HCT116 (cell line): ENCODE data around the gene MBP. TPM values are rescaled to one million over a fixed set of nuclear protein-coding genes. Genes with fewer than 3 reads are reported as not detected.

Source experiments
- ATAC-seq: fragments of 200-7000 bp; cut with Tn5 transposase; 2 replicates; pipeline ENCODE4 v1.9.1; 2020; ENCODE audit warnings: mild to moderate bottlenecking, moderate library complexity
- BruUV-seq: library from RNA; stranded (reverse); fragments of 400-500 nt; replicated peaks from 2 replicates; lab custom pipeline; 2021; lab: Mats Ljungman, UMichigan
- CTCF ChIA-PET: fragments of 300-600 bp; sonication (Branson Sonifier 250); formaldehyde crosslinking; loops from one replicate; lab custom pipeline; 2021; ENCODE audit warnings: antibody characterized with exemption; lab: Charles Lee
- POLR2A ChIA-PET: fragments of 300-600, 350-600 bp; sonication (Branson Sonifier 250); formaldehyde crosslinking; loops from one replicate; lab custom pipeline; 2021; ENCODE audit warnings: antibody characterized with exemption; lab: Charles Lee
- RAD21 ChIA-PET, 2 experiments: fragments of 300-600 bp; sonication (Branson Sonifier 250); formaldehyde crosslinking; loops; one replicate each; lab custom pipeline; 2023; ENCODE audit warnings: low total read pairs in 2 of 2; ENCODE audit not compliant: uncharacterized antibody in 2 of 2, unreplicated experiment in 2 of 2, low non-redundant PET in 1 of 2; lab: Charles Lee
- DNase-seq: peaks from one replicate; pipeline ENCODE4 v3.0.0-alpha.2; 2010; ENCODE audit warnings: low read depth, low spot score
- H2AFZ ChIP-seq: fragments of 200-600 bp; shearing (Covaris generic), sonication (generic); 2 replicates; pipeline ENCODE4 v1.6.1; 2017; ENCODE audit warnings: low read depth, mixed run types, mixed read lengths, antibody characterized with exemption, low read length; ENCODE audit not compliant: poor library complexity, severe bottlenecking
- H3K27ac ChIP-seq: 2 replicates; pipeline ENCODE4 v1.5.1; 2012; ENCODE audit warnings: low read depth, low read length
- H3K27me3 ChIP-seq: fragments of 200-600 bp; sonication (generic); 2 replicates; pipeline ENCODE4 v1.6.1; 2016; ENCODE audit warnings: mixed run types, low read length, mixed read lengths; ENCODE audit not compliant: insufficient read depth
- H3K36me3 ChIP-seq, 2 experiments: fragments of 200-500 bp in 1 of 2; fragments of 200-600 bp in 1 of 2; sonication (Bioruptor generic) in 1 of 2; sonication (generic) in 1 of 2; 2 replicates each; pipeline versions ENCODE4 v1.5.1 to v1.6.1; 2014 to 2016; ENCODE audit warnings: low read length in 2 of 2, inconsistent platforms in 1 of 2, mixed read lengths in 1 of 2, mixed run types in 1 of 2; ENCODE audit not compliant: insufficient read depth in 2 of 2, control insufficient read depth in 1 of 2
- H3K4me1 ChIP-seq, 2 experiments: fragments of 200-600 bp in 1 of 2; sonication (generic) in 1 of 2; 2 replicates each; pipeline versions ENCODE4 v1.5.1 to v1.6.1; 2012 to 2017; ENCODE audit warnings: low read length in 2 of 2, inconsistent platforms in 1 of 2, mild to moderate bottlenecking in 1 of 2, mixed read lengths in 1 of 2, mixed run types in 1 of 2, moderate library complexity in 1 of 2; ENCODE audit not compliant: insufficient read depth in 2 of 2, control insufficient read depth in 1 of 2
- H3K4me2 ChIP-seq: fragments of 200-600 bp; sonication (generic); 2 replicates; pipeline ENCODE4 v1.6.1; 2017; ENCODE audit warnings: mixed run types, low read length, mixed read lengths
- H3K4me3 ChIP-seq, 2 experiments: fragments of 200-600 bp in 1 of 2; sonication (generic) in 1 of 2; replicated peaks in 1 of 2; 2 replicates each; pipeline ENCODE4 v1.5.1; 2011 to 2016; ENCODE audit warnings: low read length in 2 of 2, control low read depth in 1 of 2, low read depth in 1 of 2, mild to moderate bottlenecking in 1 of 2, mixed read lengths in 1 of 2, mixed run types in 1 of 2
- H3K79me2 ChIP-seq: fragments of 200-600 bp; sonication (generic); 2 replicates; pipeline ENCODE4 v1.6.1; 2017; ENCODE audit warnings: mild to moderate bottlenecking, mixed run types, low read length, moderate library complexity, mixed read lengths; ENCODE audit not compliant: insufficient read depth
- H3K9ac ChIP-seq: fragments of 200-600 bp; sonication (generic); 2 replicates; pipeline ENCODE4 v1.6.1; 2016; ENCODE audit warnings: low read length, mixed read lengths
- H3K9me2 ChIP-seq: fragments of 200-600 bp; sonication (generic), shearing (Covaris generic); 2 replicates; pipeline ENCODE4 v1.6.1; 2017; ENCODE audit warnings: mixed run types, mild to moderate bottlenecking, moderate library complexity; ENCODE audit not compliant: insufficient read depth
- H3K9me3 ChIP-seq, 2 experiments: fragments of 200-500 bp in 1 of 2; fragments of 200-600 bp in 1 of 2; sonication (Bioruptor generic) in 1 of 2; sonication (generic) in 1 of 2; 2 replicates each; pipeline ENCODE4 v1.6.1; 2014 to 2017; ENCODE audit warnings: low read length in 2 of 2, mixed read lengths in 2 of 2, inconsistent platforms in 1 of 2, low read depth in 1 of 2, mild to moderate bottlenecking in 1 of 2, mixed run types in 1 of 2, moderate library complexity in 1 of 2; ENCODE audit not compliant: control insufficient read depth in 1 of 2, insufficient read depth in 1 of 2
- H4K20me1 ChIP-seq: fragments of 200-600 bp; sonication (generic), shearing (Covaris generic); 2 replicates; pipeline ENCODE4 v1.6.1; 2017; ENCODE audit warnings: mixed run types, mild to moderate bottlenecking, moderate library complexity; ENCODE audit not compliant: insufficient read depth
- EZH2 ChIP-seq: fragments of 200-600 bp; sonication (generic); IDR thresholded peaks from 2 replicates; pipeline ENCODE4 v1.6.1; 2017; ENCODE audit warnings: antibody characterized with exemption, mixed run types
- EZH2phosphoT487 ChIP-seq: fragments of 200-600 bp; IDR thresholded peaks from 2 replicates; pipeline ENCODE4 v1.6.1; 2018; ENCODE audit warnings: antibody characterized with exemption, borderline replicate concordance
- TCF7L2 ChIP-seq: IDR thresholded peaks from 2 replicates; pipeline ENCODE4 v1.7.0; 2011; ENCODE audit warnings: borderline replicate concordance, inconsistent platforms; ENCODE audit not compliant: insufficient read depth, insufficient read length; ENCODE audit errors: extremely low read depth
- ZBTB33 ChIP-seq: IDR thresholded peaks from 2 replicates; pipeline ENCODE4 v1.6.1; 2011; ENCODE audit warnings: mild to moderate bottlenecking, low read length, moderate library complexity; ENCODE audit not compliant: insufficient replicate concordance; ENCODE audit errors: extremely low read depth
- intact Hi-C: fragments of 100-400 bp; cut with micrococcal nuclease; formaldehyde crosslinking; loops from 2 replicates; pipeline ENCODE4 v1.10.0; 2022
- total RNA-seq: library from RNA; stranded (reverse); gene quantifications from one replicate; pipeline ENCODE4 v1.2.1, GENCODE V29; 2021; ENCODE audit not compliant: unreplicated experiment
- TF ChIP-seq, protein P1 (sequence below): IDR thresholded peaks from 2 replicates; pipeline ENCODE4 v1.6.1; 2012; ENCODE audit warnings: low read depth
- TF ChIP-seq, protein P2 (sequence below), 3 experiments: fragments of 200-600 bp in 1 of 3; sonication (generic) in 1 of 3; IDR thresholded peaks in 2 of 3; conservative IDR thresholded peaks in 1 of 3; 2 replicates each; pipeline ENCODE4 v1.5.1; 2012 to 2017; ENCODE audit warnings: low read depth in 2 of 3, low read length in 2 of 3, antibody characterized with exemption in 1 of 3, borderline replicate concordance in 1 of 3, control low read depth in 1 of 3, mild to moderate bottlenecking in 1 of 3, mixed read lengths in 1 of 3, mixed run types in 1 of 3, moderate library complexity in 1 of 3; ENCODE audit not compliant: insufficient read depth in 1 of 3
- TF ChIP-seq, protein P3 (sequence below): IDR thresholded peaks from 2 replicates; pipeline ENCODE4 v1.6.1; 2012

The MBP gene
- total RNA-seq, 1 experiment from 2014 or later, result 34.9 TPM

DNA sequence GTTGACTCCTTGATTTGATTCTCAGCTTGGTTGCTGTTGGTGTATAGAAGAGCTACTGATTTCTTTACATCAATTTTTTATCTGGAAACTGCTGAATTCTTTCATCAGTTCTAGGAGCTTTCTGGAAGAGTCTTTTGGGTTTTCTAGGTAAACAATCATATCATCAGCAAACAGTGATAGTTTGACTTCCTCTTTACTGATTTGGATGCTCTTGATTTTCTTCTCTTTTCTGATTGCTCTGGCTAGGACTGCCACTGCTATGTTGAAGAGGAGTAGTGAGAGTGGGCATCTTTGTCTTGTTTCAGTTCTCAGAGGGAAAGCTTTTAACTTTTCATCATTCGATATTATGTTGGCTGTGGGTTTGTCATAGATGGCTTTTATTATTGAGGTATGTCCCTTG, 169.7 kb downstream of the MBP start:
- Histone ChIP-seq H3K79me2 (no peaks in the 10 kb centered on the region), H2AFZ (no peak overlapping the region), H3K9me2 (no peaks in the 10 kb centered on the region), H3K27ac (no peak overlapping the region), H3K9me3 (no peaks in the 10 kb centered on the region), H3K4me2 (no peak overlapping the region), H4K20me1 (no peaks in the 10 kb centered on the region), H3K4me3 (no peak overlapping the region), H3K36me3 (no peaks in the 10 kb centered on the region; a peak in 1 of 4 replicates), H3K9ac (no peak overlapping the region), H3K27me3 (no peaks in the 10 kb centered on the region), H3K4me1 (no peaks in the 10 kb centered on the region)
- TF ChIP-seq TCF7L2 (no peak), EZH2phosphoT487 (no peak), ZBTB33 (no peak), EZH2 (no peak)
- TF ChIP-seq, protein P1, sequence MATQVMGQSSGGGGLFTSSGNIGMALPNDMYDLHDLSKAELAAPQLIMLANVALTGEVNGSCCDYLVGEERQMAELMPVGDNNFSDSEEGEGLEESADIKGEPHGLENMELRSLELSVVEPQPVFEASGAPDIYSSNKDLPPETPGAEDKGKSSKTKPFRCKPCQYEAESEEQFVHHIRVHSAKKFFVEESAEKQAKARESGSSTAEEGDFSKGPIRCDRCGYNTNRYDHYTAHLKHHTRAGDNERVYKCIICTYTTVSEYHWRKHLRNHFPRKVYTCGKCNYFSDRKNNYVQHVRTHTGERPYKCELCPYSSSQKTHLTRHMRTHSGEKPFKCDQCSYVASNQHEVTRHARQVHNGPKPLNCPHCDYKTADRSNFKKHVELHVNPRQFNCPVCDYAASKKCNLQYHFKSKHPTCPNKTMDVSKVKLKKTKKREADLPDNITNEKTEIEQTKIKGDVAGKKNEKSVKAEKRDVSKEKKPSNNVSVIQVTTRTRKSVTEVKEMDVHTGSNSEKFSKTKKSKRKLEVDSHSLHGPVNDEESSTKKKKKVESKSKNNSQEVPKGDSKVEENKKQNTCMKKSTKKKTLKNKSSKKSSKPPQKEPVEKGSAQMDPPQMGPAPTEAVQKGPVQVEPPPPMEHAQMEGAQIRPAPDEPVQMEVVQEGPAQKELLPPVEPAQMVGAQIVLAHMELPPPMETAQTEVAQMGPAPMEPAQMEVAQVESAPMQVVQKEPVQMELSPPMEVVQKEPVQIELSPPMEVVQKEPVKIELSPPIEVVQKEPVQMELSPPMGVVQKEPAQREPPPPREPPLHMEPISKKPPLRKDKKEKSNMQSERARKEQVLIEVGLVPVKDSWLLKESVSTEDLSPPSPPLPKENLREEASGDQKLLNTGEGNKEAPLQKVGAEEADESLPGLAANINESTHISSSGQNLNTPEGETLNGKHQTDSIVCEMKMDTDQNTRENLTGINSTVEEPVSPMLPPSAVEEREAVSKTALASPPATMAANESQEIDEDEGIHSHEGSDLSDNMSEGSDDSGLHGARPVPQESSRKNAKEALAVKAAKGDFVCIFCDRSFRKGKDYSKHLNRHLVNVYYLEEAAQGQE, result no peak
- TF ChIP-seq, protein P2, sequence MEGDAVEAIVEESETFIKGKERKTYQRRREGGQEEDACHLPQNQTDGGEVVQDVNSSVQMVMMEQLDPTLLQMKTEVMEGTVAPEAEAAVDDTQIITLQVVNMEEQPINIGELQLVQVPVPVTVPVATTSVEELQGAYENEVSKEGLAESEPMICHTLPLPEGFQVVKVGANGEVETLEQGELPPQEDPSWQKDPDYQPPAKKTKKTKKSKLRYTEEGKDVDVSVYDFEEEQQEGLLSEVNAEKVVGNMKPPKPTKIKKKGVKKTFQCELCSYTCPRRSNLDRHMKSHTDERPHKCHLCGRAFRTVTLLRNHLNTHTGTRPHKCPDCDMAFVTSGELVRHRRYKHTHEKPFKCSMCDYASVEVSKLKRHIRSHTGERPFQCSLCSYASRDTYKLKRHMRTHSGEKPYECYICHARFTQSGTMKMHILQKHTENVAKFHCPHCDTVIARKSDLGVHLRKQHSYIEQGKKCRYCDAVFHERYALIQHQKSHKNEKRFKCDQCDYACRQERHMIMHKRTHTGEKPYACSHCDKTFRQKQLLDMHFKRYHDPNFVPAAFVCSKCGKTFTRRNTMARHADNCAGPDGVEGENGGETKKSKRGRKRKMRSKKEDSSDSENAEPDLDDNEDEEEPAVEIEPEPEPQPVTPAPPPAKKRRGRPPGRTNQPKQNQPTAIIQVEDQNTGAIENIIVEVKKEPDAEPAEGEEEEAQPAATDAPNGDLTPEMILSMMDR (IDR thresholded peaks at IDR 0.05 in 2 of 3, conservative IDR thresholded peaks at IDR 0.05 in 1 of 3; ENCODE audit: borderline replicate concordance in 1 of 3, insufficient read depth in 1 of 3, low read depth in 2 of 3, low read length in 2 of 3), result no peak
- TF ChIP-seq, protein P3, sequence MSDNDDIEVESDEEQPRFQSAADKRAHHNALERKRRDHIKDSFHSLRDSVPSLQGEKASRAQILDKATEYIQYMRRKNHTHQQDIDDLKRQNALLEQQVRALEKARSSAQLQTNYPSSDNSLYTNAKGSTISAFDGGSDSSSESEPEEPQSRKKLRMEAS, result no peak
- BruUV-seq, result no TSS peak
- ChIA-PET CTCF (no interaction called here), RAD21 (no interaction called here), POLR2A (no interaction called here)
- intact Hi-C loops, result loop anchor here (5.0 kb wide), 1 partner anchor 71 kb away; no protein-coding TSS in a partner anchor
- ATAC-seq (no peak), DNase-seq (no peak)
